Measurements from ENCODE around the gene PDGFC.

DNA sequence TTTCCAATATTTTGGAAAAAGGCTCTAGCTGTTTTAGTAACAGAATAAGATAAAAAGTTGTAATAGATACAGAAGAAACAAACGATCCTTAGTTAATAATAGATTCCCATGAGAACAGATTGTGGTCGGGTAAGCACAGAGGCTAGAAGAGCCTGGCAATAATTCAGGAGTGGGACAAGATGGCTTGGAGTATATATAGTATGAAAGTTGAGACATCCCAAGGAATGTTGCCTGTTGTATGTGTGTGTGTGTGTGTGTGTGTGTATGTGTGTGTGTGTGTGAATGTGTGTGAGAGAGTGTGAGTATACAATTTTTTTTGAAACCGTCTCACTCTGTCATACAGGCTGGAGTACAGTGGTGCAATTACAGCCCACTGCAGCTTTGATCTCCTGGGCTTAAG is 150.7 kb downstream of the PDGFC start:
- no peak for TF ChIP-seq POLR2A (IDR thresholded peaks at IDR 0.05)
- TF ChIP-seq, protein P1, sequence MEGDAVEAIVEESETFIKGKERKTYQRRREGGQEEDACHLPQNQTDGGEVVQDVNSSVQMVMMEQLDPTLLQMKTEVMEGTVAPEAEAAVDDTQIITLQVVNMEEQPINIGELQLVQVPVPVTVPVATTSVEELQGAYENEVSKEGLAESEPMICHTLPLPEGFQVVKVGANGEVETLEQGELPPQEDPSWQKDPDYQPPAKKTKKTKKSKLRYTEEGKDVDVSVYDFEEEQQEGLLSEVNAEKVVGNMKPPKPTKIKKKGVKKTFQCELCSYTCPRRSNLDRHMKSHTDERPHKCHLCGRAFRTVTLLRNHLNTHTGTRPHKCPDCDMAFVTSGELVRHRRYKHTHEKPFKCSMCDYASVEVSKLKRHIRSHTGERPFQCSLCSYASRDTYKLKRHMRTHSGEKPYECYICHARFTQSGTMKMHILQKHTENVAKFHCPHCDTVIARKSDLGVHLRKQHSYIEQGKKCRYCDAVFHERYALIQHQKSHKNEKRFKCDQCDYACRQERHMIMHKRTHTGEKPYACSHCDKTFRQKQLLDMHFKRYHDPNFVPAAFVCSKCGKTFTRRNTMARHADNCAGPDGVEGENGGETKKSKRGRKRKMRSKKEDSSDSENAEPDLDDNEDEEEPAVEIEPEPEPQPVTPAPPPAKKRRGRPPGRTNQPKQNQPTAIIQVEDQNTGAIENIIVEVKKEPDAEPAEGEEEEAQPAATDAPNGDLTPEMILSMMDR (IDR thresholded peaks at IDR 0.05): no peak
- no peak for TF ChIP-seq POLR2AphosphoS5 (IDR thresholded peaks at IDR 0.05)
- TF ChIP-seq EP300 (IDR thresholded peaks at IDR 0.05): no peak

Measured in stomach (tissue), 4 donors.